Stimulated activated CD4-positive, alpha-beta T cell treated with anti-CD3 and anti-CD28 coated beads, Interleukin-4, amount 100 ng/mL, for 1 hour (primary cell): Measurements from ENCODE around the gene PLSCR4.
A peak's percentile ranks its signal among the peaks of the same experiment; 100 is the strongest.

ENCODE experiments used
- DNase-seq: peaks from one replicate; pipeline ENCODE4 v3.0.0-alpha.2; 2020

Gene PLSCR4

GRCh38 chr3:146189519-146190173 lies 61.3 kb downstream of the PLSCR4 start:
- DNase-seq, result no peak

GRCh38 chr3:146187334-146187950 lies 63.5 kb downstream of the PLSCR4 start:
- no peak for DNase-seq

- no peak for DNase-seq
These were observed 66.5 kb downstream of the PLSCR4 start for GRCh38 chr3:146184241-146185015.

- no peak for DNase-seq
These were observed 69.7 kb downstream of the PLSCR4 start for GRCh38 chr3:146181216-146181615.

- no peak for DNase-seq
These were observed 70.5 kb downstream of the PLSCR4 start for GRCh38 chr3:146180376-146180775.

GRCh38 chr3:146178006-146178689 lies 72.8 kb downstream of the PLSCR4 start:
- DNase-seq, result no peak

- no peak for DNase-seq
These were observed 73.4 kb downstream of the PLSCR4 start for GRCh38 chr3:146177519-146177918.

GRCh38 chr3:146177072-146177471 lies 73.8 kb downstream of the PLSCR4 start:
- no peak for DNase-seq

- no peak for DNase-seq
These were observed 78.3 kb downstream of the PLSCR4 start for GRCh38 chr3:146172586-146172985.

- no peak for DNase-seq
These were observed 80.3 kb downstream of the PLSCR4 start for GRCh38 chr3:146170591-146170990.

- DNase-seq, result no peak
These were observed 81.0 kb downstream of the PLSCR4 start for GRCh38 chr3:146169891-146170290.

- DNase-seq, result no peak
These were observed 84.1 kb downstream of the PLSCR4 start for GRCh38 chr3:146166826-146167225.

GRCh38 chr3:146166415-146166821 lies 84.5 kb downstream of the PLSCR4 start:
- no peak for DNase-seq

GRCh38 chr3:146165877-146166276 lies 85.0 kb downstream of the PLSCR4 start:
- DNase-seq, result no peak

- DNase-seq, result no peak
These were observed 85.7 kb downstream of the PLSCR4 start for GRCh38 chr3:146164971-146165769.

- no peak for DNase-seq
These were observed 86.4 kb downstream of the PLSCR4 start for GRCh38 chr3:146164506-146164905.

GRCh38 chr3:146164071-146164470 lies 86.8 kb downstream of the PLSCR4 start:
- DNase-seq, result no peak

- DNase-seq, result no peak
These were observed 87.3 kb downstream of the PLSCR4 start for GRCh38 chr3:146163584-146163983.

GRCh38 chr3:146162561-146162960 lies 88.3 kb downstream of the PLSCR4 start:
- DNase-seq, result no peak

- DNase-seq, result no peak
These were observed 89.3 kb downstream of the PLSCR4 start for GRCh38 chr3:146161663-146162002.

GRCh38 chr3:146160964-146161662 lies 89.8 kb downstream of the PLSCR4 start, which contains the start of gene PLOD2:
Gene PLOD2 (minus strand): TSS chr3:146161184. CDS start chr3:146160989, 195 bp downstream.
- peak; percentile 3 for DNase-seq
